Endothelial cell of umbilical vein (primary cell): ENCODE measurements around the gene PDCD2.

Experiments used
- CTCF ChIP-seq, 2 donors: IDR thresholded peaks; 1 replicate in 1 of 2; 2 replicates in 1 of 2; pipeline ENCODE4 v1.5.1; 2011; ENCODE audit warnings: low read length in 2 of 2, mild to moderate bottlenecking in 2 of 2, moderate library complexity in 2 of 2, control low read depth in 1 of 2, inconsistent platforms in 1 of 2, low read depth in 1 of 2; ENCODE audit not compliant: insufficient read depth in 1 of 2; ENCODE audit errors: extremely low read depth in 1 of 2
- EZH2 ChIP-seq: IDR thresholded peaks from 2 replicates; pipeline ENCODE4 v1.6.1; 2012; ENCODE audit warnings: borderline replicate concordance, low read depth, mild to moderate bottlenecking, moderate library complexity, low read length, inconsistent platforms; ENCODE audit not compliant: severe bottlenecking

- no peak for TF ChIP-seq EZH2
- no peak for TF ChIP-seq CTCF (IDR thresholded peaks at IDR 0.05; ENCODE audit: extremely low read depth in 1 of 2, insufficient read depth in 1 of 2, low read depth in 1 of 2, low read length in 2 of 2)
Measured at GRCh38 chr6:170584181-170584953, at the start of gene PDCD2.
